ENCODE results near the gene SAXO1. TPM values are rescaled to one million over a fixed set of nuclear protein-coding genes. Genes with fewer than 3 reads are reported as not detected.

SAXO1 gene
- polyA plus RNA-seq, 1 donor from 2014 or later = not detected

DNA sequence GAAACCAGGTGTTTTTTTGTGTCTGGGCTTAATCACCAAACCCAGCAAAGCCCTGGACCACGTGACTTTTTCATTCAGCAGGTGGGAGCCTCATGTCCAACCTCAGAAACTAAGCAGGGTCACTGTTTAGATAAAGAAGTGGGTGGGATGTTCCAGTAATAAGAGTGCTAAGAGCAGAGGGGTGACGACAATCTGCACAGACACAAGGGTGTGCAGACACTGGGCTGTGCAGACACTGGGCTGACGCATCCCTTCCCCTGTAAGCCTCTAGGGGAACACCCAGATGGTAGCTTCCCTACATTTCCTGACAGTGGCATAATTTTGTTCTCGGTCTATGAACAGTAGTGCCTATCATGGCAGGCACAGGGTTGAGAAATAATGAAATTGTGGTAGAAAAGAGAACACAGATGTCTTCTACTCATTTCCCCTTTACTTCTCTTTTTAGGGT, 85.1 kb downstream of the SAXO1 start:
- H3K4me2 ChIP-seq (ENCODE audit: low read length) = no peak overlapping the region
- H3K27ac ChIP-seq (ENCODE audit: low read length) = no peak overlapping the region
- H3K79me2 ChIP-seq (replicated peaks; ENCODE audit: insufficient read depth, low read length) = no peaks in the 10 kb centered on the region
- H3K4me3 ChIP-seq (ENCODE audit: low read length) = no peak overlapping the region
- H3K9me3 ChIP-seq (ENCODE audit: low read length) = no peaks in the 10 kb centered on the region
- no peak overlapping the region for H3K9ac ChIP-seq (ENCODE audit: low read length)
- H4K20me1 ChIP-seq (ENCODE audit: insufficient read depth) = no peaks in the 10 kb centered on the region
- H2AFZ ChIP-seq (ENCODE audit: low read depth, low read length) = no peak overlapping the region
- H3K36me3 ChIP-seq (ENCODE audit: insufficient read depth, low read length) = no peaks in the 10 kb centered on the region
- TF ChIP-seq RAD21 (conservative IDR thresholded peaks at IDR 0.05) (no peak), EZH2 (IDR thresholded peaks at IDR 0.05; ENCODE audit: borderline replicate concordance, insufficient read depth, low read length, poor library complexity, severe bottlenecking) (no peak), MXI1 (conservative IDR thresholded peaks at IDR 0.05; ENCODE audit: poor library complexity, severe bottlenecking) (no peak), SMC3 (conservative IDR thresholded peaks at IDR 0.05; ENCODE audit: poor library complexity) (no peak), POLR2AphosphoS5 (IDR thresholded peaks at IDR 0.05) (no peak), EP300 (conservative IDR thresholded peaks at IDR 0.05; ENCODE audit: poor library complexity, severe bottlenecking) (no peak), TAF1 (IDR thresholded peaks at IDR 0.05; ENCODE audit: low read depth) (no peak)
- TF ChIP-seq, protein P1, sequence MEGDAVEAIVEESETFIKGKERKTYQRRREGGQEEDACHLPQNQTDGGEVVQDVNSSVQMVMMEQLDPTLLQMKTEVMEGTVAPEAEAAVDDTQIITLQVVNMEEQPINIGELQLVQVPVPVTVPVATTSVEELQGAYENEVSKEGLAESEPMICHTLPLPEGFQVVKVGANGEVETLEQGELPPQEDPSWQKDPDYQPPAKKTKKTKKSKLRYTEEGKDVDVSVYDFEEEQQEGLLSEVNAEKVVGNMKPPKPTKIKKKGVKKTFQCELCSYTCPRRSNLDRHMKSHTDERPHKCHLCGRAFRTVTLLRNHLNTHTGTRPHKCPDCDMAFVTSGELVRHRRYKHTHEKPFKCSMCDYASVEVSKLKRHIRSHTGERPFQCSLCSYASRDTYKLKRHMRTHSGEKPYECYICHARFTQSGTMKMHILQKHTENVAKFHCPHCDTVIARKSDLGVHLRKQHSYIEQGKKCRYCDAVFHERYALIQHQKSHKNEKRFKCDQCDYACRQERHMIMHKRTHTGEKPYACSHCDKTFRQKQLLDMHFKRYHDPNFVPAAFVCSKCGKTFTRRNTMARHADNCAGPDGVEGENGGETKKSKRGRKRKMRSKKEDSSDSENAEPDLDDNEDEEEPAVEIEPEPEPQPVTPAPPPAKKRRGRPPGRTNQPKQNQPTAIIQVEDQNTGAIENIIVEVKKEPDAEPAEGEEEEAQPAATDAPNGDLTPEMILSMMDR (IDR thresholded peaks at IDR 0.05; ENCODE audit: poor library complexity, severe bottlenecking) = no peak
- TF ChIP-seq, protein P2, sequence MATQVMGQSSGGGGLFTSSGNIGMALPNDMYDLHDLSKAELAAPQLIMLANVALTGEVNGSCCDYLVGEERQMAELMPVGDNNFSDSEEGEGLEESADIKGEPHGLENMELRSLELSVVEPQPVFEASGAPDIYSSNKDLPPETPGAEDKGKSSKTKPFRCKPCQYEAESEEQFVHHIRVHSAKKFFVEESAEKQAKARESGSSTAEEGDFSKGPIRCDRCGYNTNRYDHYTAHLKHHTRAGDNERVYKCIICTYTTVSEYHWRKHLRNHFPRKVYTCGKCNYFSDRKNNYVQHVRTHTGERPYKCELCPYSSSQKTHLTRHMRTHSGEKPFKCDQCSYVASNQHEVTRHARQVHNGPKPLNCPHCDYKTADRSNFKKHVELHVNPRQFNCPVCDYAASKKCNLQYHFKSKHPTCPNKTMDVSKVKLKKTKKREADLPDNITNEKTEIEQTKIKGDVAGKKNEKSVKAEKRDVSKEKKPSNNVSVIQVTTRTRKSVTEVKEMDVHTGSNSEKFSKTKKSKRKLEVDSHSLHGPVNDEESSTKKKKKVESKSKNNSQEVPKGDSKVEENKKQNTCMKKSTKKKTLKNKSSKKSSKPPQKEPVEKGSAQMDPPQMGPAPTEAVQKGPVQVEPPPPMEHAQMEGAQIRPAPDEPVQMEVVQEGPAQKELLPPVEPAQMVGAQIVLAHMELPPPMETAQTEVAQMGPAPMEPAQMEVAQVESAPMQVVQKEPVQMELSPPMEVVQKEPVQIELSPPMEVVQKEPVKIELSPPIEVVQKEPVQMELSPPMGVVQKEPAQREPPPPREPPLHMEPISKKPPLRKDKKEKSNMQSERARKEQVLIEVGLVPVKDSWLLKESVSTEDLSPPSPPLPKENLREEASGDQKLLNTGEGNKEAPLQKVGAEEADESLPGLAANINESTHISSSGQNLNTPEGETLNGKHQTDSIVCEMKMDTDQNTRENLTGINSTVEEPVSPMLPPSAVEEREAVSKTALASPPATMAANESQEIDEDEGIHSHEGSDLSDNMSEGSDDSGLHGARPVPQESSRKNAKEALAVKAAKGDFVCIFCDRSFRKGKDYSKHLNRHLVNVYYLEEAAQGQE (IDR thresholded peaks at IDR 0.05; ENCODE audit: borderline replicate concordance) = no peak
- no peaks in the 10 kb centered on the region for H3K9me2 ChIP-seq (ENCODE audit: insufficient read depth, low read length)
- H3F3A ChIP-seq (ENCODE audit: insufficient read depth, low read length, poor library complexity, severe bottlenecking) = no peaks in the 10 kb centered on the region
- no peaks in the 10 kb centered on the region for H3K27me3 ChIP-seq (ENCODE audit: insufficient read depth, low read depth, low read length)

DNA sequence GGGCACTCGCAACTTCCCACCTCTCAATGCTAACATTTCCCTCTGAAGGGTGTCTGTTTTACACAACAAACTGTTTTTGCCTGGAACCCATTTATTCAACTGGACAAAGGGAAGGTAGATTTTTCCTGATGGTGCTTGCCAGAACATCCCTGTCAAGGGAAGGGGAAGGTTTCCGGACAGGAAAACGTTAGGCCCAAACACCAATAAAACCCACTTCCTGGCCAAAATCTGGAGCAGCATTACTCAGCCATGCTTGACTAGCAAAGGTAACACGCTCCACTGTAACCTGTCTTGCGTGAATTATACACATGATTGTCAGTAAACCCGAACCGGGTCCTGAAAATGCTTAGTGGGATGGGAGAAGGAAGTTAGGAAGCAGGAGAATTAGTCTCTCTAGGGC, 90.2 kb downstream of the SAXO1 start:
- no peaks in the 10 kb centered on the region for H3K9me3 ChIP-seq (ENCODE audit: low read length)
- TF ChIP-seq, protein P1 (IDR thresholded peaks at IDR 0.05; ENCODE audit: poor library complexity, severe bottlenecking) = no peak
- TF ChIP-seq TAF1 (IDR thresholded peaks at IDR 0.05; ENCODE audit: low read depth) (no peak), MXI1 (conservative IDR thresholded peaks at IDR 0.05; ENCODE audit: poor library complexity, severe bottlenecking) (no peak), EZH2 (IDR thresholded peaks at IDR 0.05; ENCODE audit: borderline replicate concordance, insufficient read depth, low read length, poor library complexity, severe bottlenecking) (no peak), POLR2AphosphoS5 (IDR thresholded peaks at IDR 0.05) (no peak), RAD21 (conservative IDR thresholded peaks at IDR 0.05) (no peak), SMC3 (conservative IDR thresholded peaks at IDR 0.05; ENCODE audit: poor library complexity) (no peak), EP300 (conservative IDR thresholded peaks at IDR 0.05; ENCODE audit: poor library complexity, severe bottlenecking) (no peak)
- TF ChIP-seq, protein P2 (IDR thresholded peaks at IDR 0.05; ENCODE audit: borderline replicate concordance) = no peak
- H3K27ac ChIP-seq (ENCODE audit: low read length) = no peak overlapping the region

More for the DNA sequence above, 90.2 kb downstream of the SAXO1 start:
- H3K9me2 ChIP-seq (ENCODE audit: insufficient read depth, low read length) = no peaks in the 10 kb centered on the region
- no peaks in the 10 kb centered on the region for H3K27me3 ChIP-seq (ENCODE audit: insufficient read depth, low read depth, low read length)
- H4K20me1 ChIP-seq (ENCODE audit: insufficient read depth) = no peaks in the 10 kb centered on the region
- H3K36me3 ChIP-seq (ENCODE audit: insufficient read depth, low read length) = no peaks in the 10 kb centered on the region
- no peaks in the 10 kb centered on the region for H3K79me2 ChIP-seq (replicated peaks; ENCODE audit: insufficient read depth, low read length)
- H2AFZ ChIP-seq (ENCODE audit: low read depth, low read length) = no peak overlapping the region
- H3K4me2 ChIP-seq (ENCODE audit: low read length) = no peak overlapping the region
- no peak overlapping the region for H3K4me3 ChIP-seq (ENCODE audit: low read length)
- no peak overlapping the region for H3K9ac ChIP-seq (ENCODE audit: low read length)
- no peaks in the 10 kb centered on the region for H3F3A ChIP-seq (ENCODE audit: insufficient read depth, low read length, poor library complexity, severe bottlenecking)

Data from neural cell (in vitro differentiated cells).